IMR-90 (cell line): ENCODE results near the gene CDC42EP4. TPM values are rescaled to one million over a fixed set of nuclear protein-coding genes. Genes with fewer than 3 reads are reported as not detected.
A peak's percentile ranks its signal among the peaks of the same experiment; 100 is the strongest.

Experiments used
- ATAC-seq: fragments of 200-7000 bp; cut with Tn5 transposase; 2 replicates; pipeline ENCODE4 v1.9.1; 2020; ENCODE audit warnings: low read depth, mild to moderate bottlenecking, moderate library complexity
- BruUV-seq: library from RNA; stranded (reverse); fragments of 400-500 nt; replicated peaks from 2 replicates; lab custom pipeline; 2021; lab: Mats Ljungman, UMichigan
- CTCF ChIA-PET: fragments of 300-600 bp; formaldehyde crosslinking; extraction: SDS; loops from one replicate; lab custom pipeline; 2021; ENCODE audit warnings: antibody characterized with exemption; lab: Yijun Ruan, JAX
- POLR2A ChIA-PET: fragments of 300-600 bp; sonication (Branson Sonifier 250); formaldehyde crosslinking; loops from one replicate; lab custom pipeline; 2022; ENCODE audit warnings: antibody characterized with exemption; ENCODE audit not compliant: unreplicated experiment; lab: Charles Lee
- DNase-seq: peaks from one replicate; pipeline ENCODE4 v3.0.0; 2013
- H2AFZ ChIP-seq: replicated peaks from 2 replicates; pipeline ENCODE3; 2013; ENCODE audit warnings: low read length, mild to moderate bottlenecking; ENCODE audit not compliant: poor library complexity
- H2AK5ac ChIP-seq: 2 replicates; pipeline ENCODE4 v1.6.1; 2013; ENCODE audit warnings: low read depth, low read length, inconsistent platforms
- H2AK9ac ChIP-seq: replicated peaks from 2 replicates; pipeline ENCODE3; 2013; ENCODE audit warnings: mild to moderate bottlenecking, low read depth, low read length, moderate library complexity; ENCODE audit not compliant: poor library complexity
- H2BK120ac ChIP-seq: 2 replicates; pipeline ENCODE4 v1.6.1; 2013; ENCODE audit warnings: low read depth, low read length, inconsistent platforms
- H2BK15ac ChIP-seq: 3 replicates; pipeline ENCODE4 v1.6.1; 2013; ENCODE audit warnings: low read depth, low read length, inconsistent platforms
- H2BK20ac ChIP-seq: 2 replicates; pipeline ENCODE4 v1.6.1; 2013; ENCODE audit warnings: low read depth, mild to moderate bottlenecking, inconsistent platforms, low read length, moderate library complexity
- H2BK5ac ChIP-seq: 2 replicates; pipeline ENCODE4 v1.6.1; 2013; ENCODE audit warnings: mild to moderate bottlenecking, low read depth, low read length, inconsistent platforms; ENCODE audit not compliant: poor library complexity, severe bottlenecking
- H3K14ac ChIP-seq: replicated peaks from 2 replicates; pipeline ENCODE4 v1.6.1; 2013; ENCODE audit warnings: low read depth, low read length, inconsistent platforms
- H3K18ac ChIP-seq: 2 replicates; pipeline ENCODE4 v1.6.1; 2013; ENCODE audit warnings: low read depth, low read length, control low read depth
- H3K23ac ChIP-seq: 2 replicates; pipeline ENCODE4 v1.6.1; 2013; ENCODE audit warnings: low read depth, low read length, inconsistent platforms
- H3K27ac ChIP-seq: 2 replicates; pipeline ENCODE4 v1.5.1; 2013; ENCODE audit warnings: mild to moderate bottlenecking, control low read depth, low read length; ENCODE audit not compliant: insufficient read depth
- H3K27me3 ChIP-seq: 2 replicates; pipeline ENCODE4 v1.6.1; 2013; ENCODE audit warnings: low read length; ENCODE audit not compliant: control insufficient read depth, insufficient read depth
- H3K36me3 ChIP-seq: 2 replicates; pipeline ENCODE4 v1.6.1; 2013; ENCODE audit warnings: low read length, mixed read lengths; ENCODE audit not compliant: control insufficient read depth, insufficient read depth
- H3K4ac ChIP-seq: 2 replicates; pipeline ENCODE4 v1.6.1; 2013; ENCODE audit warnings: low read depth, low read length, inconsistent platforms
- H3K4me1 ChIP-seq: 2 replicates; pipeline ENCODE4 v1.6.1; 2013; ENCODE audit warnings: low read length, mixed read lengths; ENCODE audit not compliant: control insufficient read depth, insufficient read depth
- H3K4me2 ChIP-seq: 2 replicates; pipeline ENCODE4 v1.6.1; 2013; ENCODE audit warnings: low read depth, mild to moderate bottlenecking, control low read depth, low read length, moderate library complexity
- H3K4me3 ChIP-seq: 2 replicates; pipeline ENCODE4 v1.5.1; 2013; ENCODE audit warnings: low read depth, mild to moderate bottlenecking, control low read depth, low read length, moderate library complexity; ENCODE audit not compliant: insufficient read depth
- H3K56ac ChIP-seq: 2 replicates; pipeline ENCODE4 v1.6.1; 2013; ENCODE audit warnings: low read length, inconsistent platforms; ENCODE audit not compliant: insufficient read depth; ENCODE audit errors: extremely low read depth
- H3K79me1 ChIP-seq, 2 experiments: 2 replicates each; pipeline ENCODE4 v1.6.1; 2013; ENCODE audit warnings: low read length in 2 of 2, inconsistent platforms in 1 of 2, low read depth in 1 of 2
- H3K9ac ChIP-seq: 2 replicates; pipeline ENCODE4 v1.6.1; 2013; ENCODE audit warnings: low read depth, low read length, control low read depth
- H3K9me1 ChIP-seq: 2 replicates; pipeline ENCODE4 v1.6.1; 2013; ENCODE audit warnings: low read length, inconsistent platforms; ENCODE audit not compliant: insufficient read depth
- H3K9me3 ChIP-seq: 2 replicates; pipeline ENCODE4 v1.6.1; 2013; ENCODE audit warnings: low read length; ENCODE audit not compliant: control insufficient read depth, insufficient read depth
- H4K20me1 ChIP-seq: 2 replicates; pipeline ENCODE4 v1.6.1; 2013; ENCODE audit warnings: low read length, inconsistent platforms; ENCODE audit not compliant: insufficient read depth
- H4K5ac ChIP-seq: 2 replicates; pipeline ENCODE4 v1.6.1; 2013; ENCODE audit warnings: mild to moderate bottlenecking, low read depth, low read length, control low read depth
- H4K8ac ChIP-seq, 2 experiments: 2 replicates each; pipeline ENCODE4 v1.6.1; 2013; ENCODE audit warnings: low read depth in 2 of 2, low read length in 2 of 2, control low read depth in 1 of 2, inconsistent platforms in 1 of 2
- H4K91ac ChIP-seq: 2 replicates; pipeline ENCODE4 v1.6.1; 2013; ENCODE audit warnings: low read depth, low read length, inconsistent platforms; ENCODE audit not compliant: insufficient read depth
- BHLHE40 ChIP-seq: fragments of 150-350 bp; IDR thresholded peaks from 2 replicates; pipeline ENCODE4 v1.6.1; 2016; ENCODE audit warnings: mild to moderate bottlenecking, low read depth, low read length
- CHD1 ChIP-seq: IDR thresholded peaks from 2 replicates; pipeline ENCODE4 v1.6.1; 2012; ENCODE audit warnings: low read depth, low read length, improper control_type of control experiment
- FOS ChIP-seq: fragments of 150-350 bp; IDR thresholded peaks from 2 replicates; pipeline ENCODE4 v1.6.1; 2016; ENCODE audit warnings: low read depth, low read length
- MAFK ChIP-seq: IDR thresholded peaks from 2 replicates; pipeline ENCODE4 v1.6.1; 2012; ENCODE audit warnings: low read depth, low read length, improper control_type of control experiment
- MAZ ChIP-seq: IDR thresholded peaks from 2 replicates; pipeline ENCODE4 v1.6.1; 2012; ENCODE audit warnings: low read depth, mild to moderate bottlenecking, low read length, improper control_type of control experiment, moderate library complexity, borderline replicate concordance
- MXI1 ChIP-seq: IDR thresholded peaks from 2 replicates; pipeline ENCODE4 v1.6.1; 2012; ENCODE audit warnings: low read depth, mild to moderate bottlenecking, low read length, moderate library complexity, borderline replicate concordance
- NFE2L2 ChIP-seq: fragments of 150-350 bp; IDR thresholded peaks from 2 replicates; pipeline ENCODE4 v1.6.1; 2016; ENCODE audit warnings: low read depth, mild to moderate bottlenecking, low read length
- POLR2A ChIP-seq: IDR thresholded peaks from 2 replicates; pipeline ENCODE4 v1.6.1; 2012; ENCODE audit warnings: mild to moderate bottlenecking, low read depth, low read length
- RAD21 ChIP-seq: IDR thresholded peaks from 2 replicates; pipeline ENCODE4 v1.6.1; 2012; ENCODE audit warnings: low read length, improper control_type of control experiment
- WGBS, 2 experiments: methylation state at CpG; one replicate each; pipeline versions ENCODE4 v1.1.5 to v1.1.7; 2013; ENCODE audit warnings: missing lambda C conversion rate in 2 of 2; ENCODE audit not compliant: insufficient read length in 1 of 2; ENCODE audit errors: extremely low coverage in 2 of 2; 5-methylcytosine and 5-hydroxymethylcytosine counted together
- dilution Hi-C: fragments of 300-500 bp; cut with HindIII; formaldehyde crosslinking; loops from one replicate; pipeline ENCODE4 v1.14.3; 2018; ENCODE audit warnings: low sequenced_read_pairs; ENCODE audit not compliant: unreplicated experiment
- in situ Hi-C: fragments of 300-500 bp; cut with MboI; formaldehyde crosslinking; loops from 3 replicates; pipeline ENCODE4 v1.14.3; 2019; ENCODE audit warnings: low sequenced_read_pairs, inconsistent platforms, mixed read lengths
- intact Hi-C: fragments of 100-400 bp; cut with micrococcal nuclease; formaldehyde crosslinking; loops from 2 replicates; pipeline ENCODE4 v1.10.0; 2022
- polyA plus RNA-seq, 3 experiments: library from polyadenylated mRNA; depleted of rRNA; stranded (reverse); fragments of >200 nt; gene quantifications; 2 replicates each; pipeline ENCODE4 v1.2.3, GENCODE V29; 2012; ENCODE audit warnings: low replicate concordance in 1 of 3
- total RNA-seq: library from RNA; depleted of rRNA; stranded (reverse); fragments of >200 nt; gene quantifications from 2 replicates; pipeline ENCODE4 v1.2.3, GENCODE V29; 2012
- TF ChIP-seq, protein P1 (sequence below): fragments of 150-350 bp; IDR thresholded peaks from 2 replicates; pipeline ENCODE4 v1.6.1; 2017; ENCODE audit warnings: mild to moderate bottlenecking, antibody characterized with exemption, low read length, low read depth
- TF ChIP-seq, protein P2 (sequence below): fragments of 150-350 bp; IDR thresholded peaks from 2 replicates; pipeline ENCODE4 v1.6.1; 2016; ENCODE audit warnings: low read depth, mild to moderate bottlenecking, low read length, moderate library complexity, borderline replicate concordance
- TF ChIP-seq, protein P3 (sequence below): conservative IDR thresholded peaks from 2 replicates; pipeline ENCODE4 v1.5.1; 2012; ENCODE audit warnings: mild to moderate bottlenecking, low read depth, low read length, improper control_type of control experiment

Gene CDC42EP4
- total and polyA plus RNA-seq, 2 of the 4 experiments (the other 2 are of a cell fraction): 14.3 to 25.8 TPM

DNA sequence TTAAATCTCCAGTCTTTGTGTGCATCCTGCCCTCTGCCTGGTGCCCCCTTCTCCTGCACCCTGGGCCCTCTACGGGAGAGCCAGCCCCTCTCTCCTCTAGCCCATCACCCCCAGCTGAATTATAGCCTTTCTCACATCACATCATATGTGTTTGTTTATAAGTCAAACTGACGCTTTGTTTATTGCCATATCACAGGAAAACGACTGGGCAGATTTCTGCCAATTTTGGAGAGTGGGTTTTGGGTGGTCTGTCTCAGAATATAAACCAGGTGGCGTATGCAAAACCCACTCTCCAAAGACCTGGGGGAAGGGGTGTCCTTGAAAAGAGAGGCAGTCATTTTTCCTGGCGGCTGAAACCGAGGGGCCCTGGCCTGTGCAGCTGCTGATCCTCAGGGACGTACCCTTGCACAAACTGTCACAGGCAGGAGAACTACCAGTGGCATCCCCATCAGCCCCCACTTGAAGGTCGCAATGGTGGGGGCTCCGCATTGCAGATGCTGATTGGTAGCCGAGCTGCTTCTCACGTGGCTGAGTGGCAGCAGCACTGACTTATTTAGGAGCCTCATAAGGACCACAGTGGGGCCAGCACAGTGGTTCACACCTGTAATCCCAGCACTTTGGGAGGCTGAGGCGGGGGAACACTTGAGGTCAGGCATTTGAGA, 34.8 kb upstream of the CDC42EP4 start:
- no peak overlapping the region for H4K91ac ChIP-seq
- POLR2A ChIA-PET: no interaction called here
- H4K5ac ChIP-seq: no peak overlapping the region
- dilution Hi-C loops: no loop called here
- BruUV-seq: no TSS peak
- TF ChIP-seq, protein P1, sequence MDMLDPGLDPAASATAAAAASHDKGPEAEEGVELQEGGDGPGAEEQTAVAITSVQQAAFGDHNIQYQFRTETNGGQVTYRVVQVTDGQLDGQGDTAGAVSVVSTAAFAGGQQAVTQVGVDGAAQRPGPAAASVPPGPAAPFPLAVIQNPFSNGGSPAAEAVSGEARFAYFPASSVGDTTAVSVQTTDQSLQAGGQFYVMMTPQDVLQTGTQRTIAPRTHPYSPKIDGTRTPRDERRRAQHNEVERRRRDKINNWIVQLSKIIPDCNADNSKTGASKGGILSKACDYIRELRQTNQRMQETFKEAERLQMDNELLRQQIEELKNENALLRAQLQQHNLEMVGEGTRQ: no peak
- TF ChIP-seq NFE2L2: no peak
- TF ChIP-seq, protein P2, sequence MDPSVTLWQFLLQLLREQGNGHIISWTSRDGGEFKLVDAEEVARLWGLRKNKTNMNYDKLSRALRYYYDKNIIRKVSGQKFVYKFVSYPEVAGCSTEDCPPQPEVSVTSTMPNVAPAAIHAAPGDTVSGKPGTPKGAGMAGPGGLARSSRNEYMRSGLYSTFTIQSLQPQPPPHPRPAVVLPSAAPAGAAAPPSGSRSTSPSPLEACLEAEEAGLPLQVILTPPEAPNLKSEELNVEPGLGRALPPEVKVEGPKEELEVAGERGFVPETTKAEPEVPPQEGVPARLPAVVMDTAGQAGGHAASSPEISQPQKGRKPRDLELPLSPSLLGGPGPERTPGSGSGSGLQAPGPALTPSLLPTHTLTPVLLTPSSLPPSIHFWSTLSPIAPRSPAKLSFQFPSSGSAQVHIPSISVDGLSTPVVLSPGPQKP: no peak
- TF ChIP-seq MAFK: no peak
- no peak for TF ChIP-seq CHD1
- TF ChIP-seq, protein P3, sequence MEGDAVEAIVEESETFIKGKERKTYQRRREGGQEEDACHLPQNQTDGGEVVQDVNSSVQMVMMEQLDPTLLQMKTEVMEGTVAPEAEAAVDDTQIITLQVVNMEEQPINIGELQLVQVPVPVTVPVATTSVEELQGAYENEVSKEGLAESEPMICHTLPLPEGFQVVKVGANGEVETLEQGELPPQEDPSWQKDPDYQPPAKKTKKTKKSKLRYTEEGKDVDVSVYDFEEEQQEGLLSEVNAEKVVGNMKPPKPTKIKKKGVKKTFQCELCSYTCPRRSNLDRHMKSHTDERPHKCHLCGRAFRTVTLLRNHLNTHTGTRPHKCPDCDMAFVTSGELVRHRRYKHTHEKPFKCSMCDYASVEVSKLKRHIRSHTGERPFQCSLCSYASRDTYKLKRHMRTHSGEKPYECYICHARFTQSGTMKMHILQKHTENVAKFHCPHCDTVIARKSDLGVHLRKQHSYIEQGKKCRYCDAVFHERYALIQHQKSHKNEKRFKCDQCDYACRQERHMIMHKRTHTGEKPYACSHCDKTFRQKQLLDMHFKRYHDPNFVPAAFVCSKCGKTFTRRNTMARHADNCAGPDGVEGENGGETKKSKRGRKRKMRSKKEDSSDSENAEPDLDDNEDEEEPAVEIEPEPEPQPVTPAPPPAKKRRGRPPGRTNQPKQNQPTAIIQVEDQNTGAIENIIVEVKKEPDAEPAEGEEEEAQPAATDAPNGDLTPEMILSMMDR: no peak
- no peak for TF ChIP-seq MXI1
- TF ChIP-seq RAD21: no peak
- no peak for TF ChIP-seq BHLHE40
- no peak for TF ChIP-seq POLR2A
- TF ChIP-seq FOS: no peak
- no peak for TF ChIP-seq MAZ
- H2AK5ac ChIP-seq: no peak overlapping the region
- no peak overlapping the region for H3K23ac ChIP-seq
- no peak overlapping the region for H3K4me2 ChIP-seq
- no peak overlapping the region; the same call in 1 of the 2 replicates for H2BK120ac ChIP-seq
- H2BK20ac ChIP-seq: no peak overlapping the region
- H3K4ac ChIP-seq: no peak overlapping the region
- H4K20me1 ChIP-seq: no peaks in the 10 kb centered on the region
- H3K56ac ChIP-seq: no peak overlapping the region
- ATAC-seq (no peak), DNase-seq (no peak)
- no peaks in the 10 kb centered on the region for H3K36me3 ChIP-seq
- H3K9ac ChIP-seq: no peak overlapping the region
- no peak overlapping the region for H2BK15ac ChIP-seq
- peaks cover 0 to 5% of the 10 kb centered on the region in 2 experiments; a peak in 1 of 4 replicates for H3K79me1 ChIP-seq
- no peak overlapping the region for H3K14ac ChIP-seq
- intact Hi-C loops: no loop called here
- WGBS, 2 experiments: 47% methylated on average over 3 of the region's 12 CpGs; no CpG with 5 or more reads in 1 of the 2 experiments
- CTCF ChIA-PET: interaction anchor here (0.7 kb wide), 1 partner anchor 360 kb away, joined by 3 read pairs; no protein-coding TSS in a partner anchor
- no peaks in the 10 kb centered on the region for H3K9me3 ChIP-seq
- H3K4me3 ChIP-seq: no peak overlapping the region
- no peak overlapping the region for H2BK5ac ChIP-seq
- H2AFZ ChIP-seq: peak overlapping the region; percentile 68
- H3K27me3 ChIP-seq: no peaks in the 10 kb centered on the region
- no peak overlapping the region for H3K27ac ChIP-seq
- in situ Hi-C loops: no loop called here
- no peak overlapping the region for H2AK9ac ChIP-seq
- no peak overlapping the region for H3K18ac ChIP-seq
- H3K4me1 ChIP-seq: peaks cover 31% of the 10 kb centered on the region
- H4K8ac ChIP-seq: no peak overlapping the region
- peaks cover 20% of the 10 kb centered on the region for H3K9me1 ChIP-seq
